Measurements from ENCODE around the gene NDUFS4.

DNA sequence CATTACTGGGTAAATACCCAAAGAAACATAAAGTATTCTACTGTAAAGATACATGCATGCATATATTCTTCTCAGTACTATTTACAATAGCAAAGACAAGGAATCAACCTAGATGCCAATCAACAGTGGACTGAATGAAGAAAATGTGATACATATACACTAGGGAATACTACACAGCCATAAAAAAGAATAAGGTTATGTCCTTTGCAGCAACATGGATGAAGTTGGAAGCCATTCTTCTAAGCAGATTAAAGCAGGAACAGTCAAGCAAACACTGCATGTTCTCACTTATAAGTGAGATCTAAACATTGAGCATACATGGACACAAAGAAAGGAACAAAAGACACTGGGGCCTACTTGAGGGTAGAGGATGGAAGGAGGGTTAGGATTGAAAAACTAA lies 39.6 kb upstream of the NDUFS4 start:
- TF ChIP-seq, protein P1, sequence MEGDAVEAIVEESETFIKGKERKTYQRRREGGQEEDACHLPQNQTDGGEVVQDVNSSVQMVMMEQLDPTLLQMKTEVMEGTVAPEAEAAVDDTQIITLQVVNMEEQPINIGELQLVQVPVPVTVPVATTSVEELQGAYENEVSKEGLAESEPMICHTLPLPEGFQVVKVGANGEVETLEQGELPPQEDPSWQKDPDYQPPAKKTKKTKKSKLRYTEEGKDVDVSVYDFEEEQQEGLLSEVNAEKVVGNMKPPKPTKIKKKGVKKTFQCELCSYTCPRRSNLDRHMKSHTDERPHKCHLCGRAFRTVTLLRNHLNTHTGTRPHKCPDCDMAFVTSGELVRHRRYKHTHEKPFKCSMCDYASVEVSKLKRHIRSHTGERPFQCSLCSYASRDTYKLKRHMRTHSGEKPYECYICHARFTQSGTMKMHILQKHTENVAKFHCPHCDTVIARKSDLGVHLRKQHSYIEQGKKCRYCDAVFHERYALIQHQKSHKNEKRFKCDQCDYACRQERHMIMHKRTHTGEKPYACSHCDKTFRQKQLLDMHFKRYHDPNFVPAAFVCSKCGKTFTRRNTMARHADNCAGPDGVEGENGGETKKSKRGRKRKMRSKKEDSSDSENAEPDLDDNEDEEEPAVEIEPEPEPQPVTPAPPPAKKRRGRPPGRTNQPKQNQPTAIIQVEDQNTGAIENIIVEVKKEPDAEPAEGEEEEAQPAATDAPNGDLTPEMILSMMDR (IDR thresholded peaks at IDR 0.05; ENCODE audit: low read depth, low read length): no peak
- TF ChIP-seq EZH2phosphoT487 (IDR thresholded peaks at IDR 0.05; ENCODE audit: low read depth): no peak

Data from OCI-LY3 (cell line).